Liver (tissue), 9 donors: ENCODE results near the gene USP43. TPM values are rescaled to one million over a fixed set of nuclear protein-coding genes. Genes with fewer than 3 reads are reported as not detected.

Experiments
- DNase-seq: peaks from one replicate; pipeline ENCODE4 v3.0.0-alpha.2; 2017; ENCODE audit warnings: low spot score
- H3K27ac ChIP-seq, 2 donors: one replicate each; pipeline ENCODE4 v1.7.0; 2013; ENCODE audit warnings: inconsistent platforms in 2 of 2, low read length in 2 of 2, control low read depth in 1 of 2, low read depth in 1 of 2, mild to moderate bottlenecking in 1 of 2
- H3K27me3 ChIP-seq, 4 donors: one replicate each; pipeline versions ENCODE4 v1.6.1 to v1.7.0; 2013; ENCODE audit warnings: low read length in 3 of 4, inconsistent platforms in 1 of 4, mild to moderate bottlenecking in 1 of 4, moderate library complexity in 1 of 4; ENCODE audit not compliant: control insufficient read depth in 4 of 4, insufficient read depth in 4 of 4
- H3K36me3 ChIP-seq, 4 donors: one replicate each; pipeline versions ENCODE4 v1.6.1 to v1.7.0; 2013; ENCODE audit warnings: low read length in 3 of 4, mild to moderate bottlenecking in 3 of 4, low read depth in 1 of 4, moderate library complexity in 1 of 4; ENCODE audit not compliant: control insufficient read depth in 4 of 4, insufficient read depth in 3 of 4
- H3K4me1 ChIP-seq, 4 donors: one replicate each; pipeline versions ENCODE4 v1.6.1 to v1.7.0; 2013; ENCODE audit warnings: low read length in 3 of 4, mild to moderate bottlenecking in 3 of 4, moderate library complexity in 1 of 4; ENCODE audit not compliant: control insufficient read depth in 4 of 4, insufficient read depth in 4 of 4
- H3K4me3 ChIP-seq, 3 donors: one replicate each; pipeline versions ENCODE4 v1.6.1 to v1.7.0; 2013; ENCODE audit warnings: low read length in 3 of 3, control low read depth in 1 of 3, low read depth in 1 of 3, mild to moderate bottlenecking in 1 of 3
- H3K9ac ChIP-seq, 2 donors: one replicate each; pipeline ENCODE4 v1.7.0; 2013; ENCODE audit warnings: low read length in 2 of 2, mild to moderate bottlenecking in 2 of 2, moderate library complexity in 2 of 2, control low read depth in 1 of 2, low read depth in 1 of 2
- H3K9me3 ChIP-seq, 4 donors: one replicate each; pipeline versions ENCODE4 v1.6.1 to v1.7.0; 2013; ENCODE audit warnings: low read length in 3 of 4; ENCODE audit not compliant: control insufficient read depth in 4 of 4
- ATF3 ChIP-seq: IDR thresholded peaks from 2 replicates; pipeline ENCODE4 v1.6.1; 2016; ENCODE audit warnings: antibody characterized with exemption
- EGR1 ChIP-seq, 2 donors: IDR thresholded peaks; 2 replicates each; pipeline ENCODE4 v1.6.1; 2016 to 2018; ENCODE audit warnings: antibody characterized with exemption in 2 of 2, low read depth in 2 of 2
- FOXA1 ChIP-seq: IDR thresholded peaks from 2 replicates; pipeline ENCODE4 v1.6.1; 2016; ENCODE audit warnings: antibody characterized with exemption
- FOXA2 ChIP-seq: IDR thresholded peaks from 2 replicates; pipeline ENCODE4 v1.6.1; 2016; ENCODE audit warnings: antibody characterized with exemption
- GABPA ChIP-seq, 2 donors: IDR thresholded peaks in 1 of 2; conservative IDR thresholded peaks in 1 of 2; 2 replicates each; pipeline ENCODE4 v1.6.1; 2016; ENCODE audit warnings: antibody characterized with exemption in 2 of 2, mild to moderate bottlenecking in 1 of 2, moderate library complexity in 1 of 2
- HNF4A ChIP-seq, 2 donors: conservative IDR thresholded peaks; 2 replicates each; pipeline ENCODE4 v1.6.1; 2016; ENCODE audit warnings: antibody characterized with exemption in 2 of 2, mild to moderate bottlenecking in 2 of 2
- HNF4G ChIP-seq: IDR thresholded peaks from 2 replicates; pipeline ENCODE4 v1.6.1; 2016; ENCODE audit warnings: antibody characterized with exemption
- JUND ChIP-seq, 2 donors: IDR thresholded peaks; 2 replicates each; pipeline ENCODE4 v1.6.1; 2016; ENCODE audit warnings: antibody characterized with exemption in 2 of 2
- MAX ChIP-seq: IDR thresholded peaks from 2 replicates; pipeline ENCODE4 v1.6.1; 2016; ENCODE audit warnings: antibody characterized with exemption
- NR2F2 ChIP-seq: IDR thresholded peaks from 2 replicates; pipeline ENCODE4 v1.6.1; 2016; ENCODE audit warnings: antibody characterized with exemption
- RAD21 ChIP-seq, 2 donors: IDR thresholded peaks; 2 replicates each; pipeline ENCODE4 v1.6.1; 2016; ENCODE audit warnings: antibody characterized with exemption in 2 of 2, mild to moderate bottlenecking in 2 of 2
- REST ChIP-seq: IDR thresholded peaks from 2 replicates; pipeline ENCODE4 v1.6.1; 2016; ENCODE audit warnings: antibody characterized with exemption, mild to moderate bottlenecking
- SP1 ChIP-seq: IDR thresholded peaks from 2 replicates; pipeline ENCODE4 v1.6.1; 2018; ENCODE audit warnings: antibody characterized with exemption, mild to moderate bottlenecking
- TAF1 ChIP-seq: conservative IDR thresholded peaks from 2 replicates; pipeline ENCODE4 v1.6.1; 2016; ENCODE audit warnings: antibody characterized with exemption, mild to moderate bottlenecking
- YY1 ChIP-seq: IDR thresholded peaks from 2 replicates; pipeline ENCODE4 v1.6.1; 2016; ENCODE audit warnings: antibody characterized with exemption, mild to moderate bottlenecking
- WGBS: extraction: QIAGEN DNeasy Blood & Tissue Kit; methylation state at CpG from one replicate; pipeline ENCODE4 v1.1.7; 2013; 5-methylcytosine and 5-hydroxymethylcytosine counted together
- polyA plus RNA-seq, 2 donors: library from polyadenylated mRNA; stranded (reverse) in 1 of 2; unstranded in 1 of 2; fragments of 200-250 nt in 1 of 2; fragments of >200 nt in 1 of 2; fragmentation: Nextera tagmentation in 1 of 2; extraction: Ambion mirVana in 1 of 2; gene quantifications; one replicate each; pipeline versions ENCODE4 v1.2.1 to v1.2.3, GENCODE V29; 2013 to 2015
- total RNA-seq, 2 donors: library from RNA; depleted of rRNA; stranded (reverse); fragments of >200 nt; gene quantifications; one replicate each; pipeline ENCODE4 v1.2.3, GENCODE V29; 2014
- TF ChIP-seq, protein P1 (sequence below): fragments of 150-350 bp; IDR thresholded peaks from 2 replicates; pipeline ENCODE4 v1.5.1; 2017; ENCODE audit warnings: improper control_type of control experiment, low read depth, low read length; ENCODE audit not compliant: missing input control
- donor health status: healthy.
- donor health status: healthy.
- donor health status: healthy.
- donor health status: healthy.
- donor health status: healthy.

The USP43 gene
- total and polyA plus RNA-seq, 4 donors, result 0.42 to 7.4 (median 0.94) TPM

GRCh38 chr17:9648521-9649110 lies 3.3 kb downstream of the USP43 start:
- Histone ChIP-seq H3K27me3 (no peaks in the 10 kb centered on the region), H3K9ac (no peak overlapping the region), H3K9me3 (no peaks in the 10 kb centered on the region), H3K4me3 (no peak overlapping the region), H3K27ac (no peak overlapping the region), H3K36me3 (no peaks in the 10 kb centered on the region), H3K4me1 (peaks cover 2 to 23% (median 12%) of the 10 kb centered on the region in 4 donors)
- TF ChIP-seq GABPA (IDR thresholded peaks at IDR 0.05 in 1 of 2, conservative IDR thresholded peaks at IDR 0.05 in 1 of 2) (no peak), HNF4G (no peak), NR2F2 (no peak), ATF3 (no peak), HNF4A (conservative IDR thresholded peaks at IDR 0.05) (no peak), MAX (no peak), JUND (IDR thresholded peaks at IDR 0.05) (no peak), EGR1 (IDR thresholded peaks at IDR 0.05; ENCODE audit: low read depth in 2 of 2) (no peak), TAF1 (no peak), SP1 (no peak), REST (no peak), FOXA1 (no peak), YY1 (no peak), FOXA2 (no peak), RAD21 (IDR thresholded peaks at IDR 0.05) (no peak)
- TF ChIP-seq, protein P1, sequence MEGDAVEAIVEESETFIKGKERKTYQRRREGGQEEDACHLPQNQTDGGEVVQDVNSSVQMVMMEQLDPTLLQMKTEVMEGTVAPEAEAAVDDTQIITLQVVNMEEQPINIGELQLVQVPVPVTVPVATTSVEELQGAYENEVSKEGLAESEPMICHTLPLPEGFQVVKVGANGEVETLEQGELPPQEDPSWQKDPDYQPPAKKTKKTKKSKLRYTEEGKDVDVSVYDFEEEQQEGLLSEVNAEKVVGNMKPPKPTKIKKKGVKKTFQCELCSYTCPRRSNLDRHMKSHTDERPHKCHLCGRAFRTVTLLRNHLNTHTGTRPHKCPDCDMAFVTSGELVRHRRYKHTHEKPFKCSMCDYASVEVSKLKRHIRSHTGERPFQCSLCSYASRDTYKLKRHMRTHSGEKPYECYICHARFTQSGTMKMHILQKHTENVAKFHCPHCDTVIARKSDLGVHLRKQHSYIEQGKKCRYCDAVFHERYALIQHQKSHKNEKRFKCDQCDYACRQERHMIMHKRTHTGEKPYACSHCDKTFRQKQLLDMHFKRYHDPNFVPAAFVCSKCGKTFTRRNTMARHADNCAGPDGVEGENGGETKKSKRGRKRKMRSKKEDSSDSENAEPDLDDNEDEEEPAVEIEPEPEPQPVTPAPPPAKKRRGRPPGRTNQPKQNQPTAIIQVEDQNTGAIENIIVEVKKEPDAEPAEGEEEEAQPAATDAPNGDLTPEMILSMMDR, result no peak
- WGBS, result 72% methylated on average over 3 of the region's 3 CpGs
- no peak for DNase-seq

- H3K9me3 ChIP-seq, result no peaks in the 10 kb centered on the region
- H3K4me1 ChIP-seq, result no peaks in the 10 kb centered on the region
- H3K36me3 ChIP-seq, result peaks cover 0 to 3% (median 0%) of the 10 kb centered on the region in 4 donors
- no peak overlapping the region for H3K9ac ChIP-seq
- WGBS, result 77% methylated on average over 4 of the region's 4 CpGs
- H3K27me3 ChIP-seq, result no peaks in the 10 kb centered on the region
- no peak for DNase-seq
- no peak overlapping the region for H3K27ac ChIP-seq
- no peak overlapping the region for H3K4me3 ChIP-seq
- TF ChIP-seq EGR1 (IDR thresholded peaks at IDR 0.05; ENCODE audit: low read depth in 2 of 2), result no peak
Observed at GRCh38 chr17:9658593-9659211, 13.4 kb downstream of the USP43 start.
